Peyer's patch (tissue), 4 donors: Measurements from ENCODE around the gene AOAH.

ENCODE experiments used
- CTCF ChIP-seq, 6 experiments: fragments of 450-650 bp in 4 of 6; fragments of 200-600 bp in 2 of 6; sonication (generic) in 1 of 6; IDR thresholded peaks; one replicate each; pipeline ENCODE4 v1.5.1; 2017 to 2019; ENCODE audit warnings: antibody characterized with exemption in 6 of 6, mild to moderate bottlenecking in 3 of 6, moderate library complexity in 1 of 6
- POLR2A ChIP-seq, 2 donors: fragments of 450-650 bp; IDR thresholded peaks; one replicate each; pipeline ENCODE4 v1.5.1; 2017; ENCODE audit warnings: antibody characterized with exemption in 2 of 2, mild to moderate bottlenecking in 2 of 2, moderate library complexity in 2 of 2

- no peak for TF ChIP-seq CTCF (IDR thresholded peaks at IDR 0.05)
- TF ChIP-seq POLR2A (IDR thresholded peaks at IDR 0.05), result no peak
Measured at GRCh38 chr7:36533717-36534116, 190.6 kb downstream of the AOAH start.
